Endometrium (tissue), 2 donors: Measurements from ENCODE around the gene OVCH2.

ENCODE experiments used
- FAIRE-seq: peaks from 2 replicates; lab custom pipeline; 2012; peaks lifted over from hg19 to GRCh38; lab: Jason Lieb, UNC
- donor health status: control.
- donor health status: control.

The OVCH2 gene

GRCh38 chr11:7639643-7640025 lies 66.6 kb downstream of the OVCH2 start:
- no peak for FAIRE-seq
